Astrocyte of the cerebellum (primary cell): Measurements from ENCODE around the gene KRT86.

Source experiments
- DNase-seq: peaks from one replicate; pipeline ENCODE4 v3.0.0-alpha.2; 2011; ENCODE audit warnings: low read depth
- H3K4me3 ChIP-seq: 2 replicates; pipeline ENCODE4 v1.5.1; 2011; ENCODE audit warnings: mild to moderate bottlenecking, low read depth, low read length, moderate library complexity
- CTCF ChIP-seq: IDR thresholded peaks from 2 replicates; pipeline ENCODE4 v1.5.1; 2012; ENCODE audit warnings: low read length, low read depth, moderate library complexity, mild to moderate bottlenecking; ENCODE audit errors: missing control alignments
- in situ Hi-C: cut with HindIII; loops from 2 replicates; pipeline ENCODE4 v1.10.0; 2017; ENCODE audit warnings: low sequenced_read_pairs

KRT86 gene

GRCh38 chr12:52233462-52234207 lies 40.8 kb upstream of the KRT86 start:
- no peak for TF ChIP-seq CTCF
- in situ Hi-C loops: no loop called here
- H3K4me3 ChIP-seq: no peak overlapping the region
- no peak for DNase-seq

GRCh38 chr12:52234223-52234810 lies 40.1 kb upstream of the KRT86 start:
- DNase-seq: no peak
- H3K4me3 ChIP-seq: no peak overlapping the region
- in situ Hi-C loops: no loop called here
- no peak for TF ChIP-seq CTCF

- no peak for TF ChIP-seq CTCF
- no peak for DNase-seq
- H3K4me3 ChIP-seq: no peak overlapping the region
- in situ Hi-C loops: no loop called here
Measured at GRCh38 chr12:52235001-52235764, 39.3 kb upstream of the KRT86 start.

- in situ Hi-C loops: no loop called here
- no peak for TF ChIP-seq CTCF
- DNase-seq: no peak
- H3K4me3 ChIP-seq: no peak overlapping the region
Measured at GRCh38 chr12:52235822-52236361, 38.6 kb upstream of the KRT86 start.

- no peak overlapping the region for H3K4me3 ChIP-seq
- no peak for TF ChIP-seq CTCF
- no peak for DNase-seq
- in situ Hi-C loops: no loop called here
Measured at GRCh38 chr12:52236386-52237050, 37.9 kb upstream of the KRT86 start.

- TF ChIP-seq CTCF: no peak
- H3K4me3 ChIP-seq: no peak overlapping the region
- in situ Hi-C loops: no loop called here
- DNase-seq: no peak
Measured at GRCh38 chr12:52238207-52238840, 36.1 kb upstream of the KRT86 start.
